ENCODE results near the gene EIF4G3.
A peak's percentile ranks its signal among the peaks of the same experiment; 100 is the strongest.

Gene EIF4G3

DNA sequence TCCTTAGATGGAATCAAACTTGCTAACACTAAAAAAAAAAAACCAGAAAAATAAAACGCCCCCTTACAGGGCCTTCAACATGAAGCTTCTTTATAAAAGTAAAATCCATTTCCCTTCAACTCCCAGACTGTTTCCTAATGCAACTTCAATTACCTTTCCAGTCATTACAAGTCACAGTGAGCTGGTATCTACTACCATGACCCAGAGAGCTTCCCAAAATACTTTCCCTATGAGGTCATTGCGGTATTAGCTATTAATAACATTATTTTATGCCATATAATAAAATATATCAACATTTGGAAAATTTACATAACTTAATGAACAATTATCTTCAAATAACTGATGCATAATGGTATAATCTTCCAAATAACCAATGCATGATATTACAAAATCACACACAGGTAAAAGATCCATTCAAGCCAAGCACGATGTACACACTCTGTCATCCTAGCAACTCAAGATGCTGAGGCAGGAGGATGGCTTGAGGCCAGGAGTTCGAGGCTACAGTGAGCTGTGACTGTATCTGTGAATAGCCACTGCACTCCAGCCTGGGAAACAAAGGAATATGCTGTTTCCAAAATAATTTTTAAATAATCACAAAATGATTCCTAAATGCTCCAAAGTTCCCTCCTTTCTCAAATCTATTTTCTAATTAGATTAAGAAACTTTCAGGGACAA lies 24.1 kb downstream of the EIF4G3 start:
- Histone ChIP-seq H3K27me3 (replicated peaks) (no peaks in the 10 kb centered on the region), H3K36me3 (replicated peaks) (peaks cover 6% of the 10 kb centered on the region), H3K4me3 (ENCODE audit: low read depth, low read length) (no peak overlapping the region), H3K27ac (no peak overlapping the region)
- DNase-seq = no peak
- in situ Hi-C loops (cut with HindIII; ENCODE audit: low pct_ligation_motif_present, low sequenced_read_pairs) = no loop called here
- TF ChIP-seq, protein P1, sequence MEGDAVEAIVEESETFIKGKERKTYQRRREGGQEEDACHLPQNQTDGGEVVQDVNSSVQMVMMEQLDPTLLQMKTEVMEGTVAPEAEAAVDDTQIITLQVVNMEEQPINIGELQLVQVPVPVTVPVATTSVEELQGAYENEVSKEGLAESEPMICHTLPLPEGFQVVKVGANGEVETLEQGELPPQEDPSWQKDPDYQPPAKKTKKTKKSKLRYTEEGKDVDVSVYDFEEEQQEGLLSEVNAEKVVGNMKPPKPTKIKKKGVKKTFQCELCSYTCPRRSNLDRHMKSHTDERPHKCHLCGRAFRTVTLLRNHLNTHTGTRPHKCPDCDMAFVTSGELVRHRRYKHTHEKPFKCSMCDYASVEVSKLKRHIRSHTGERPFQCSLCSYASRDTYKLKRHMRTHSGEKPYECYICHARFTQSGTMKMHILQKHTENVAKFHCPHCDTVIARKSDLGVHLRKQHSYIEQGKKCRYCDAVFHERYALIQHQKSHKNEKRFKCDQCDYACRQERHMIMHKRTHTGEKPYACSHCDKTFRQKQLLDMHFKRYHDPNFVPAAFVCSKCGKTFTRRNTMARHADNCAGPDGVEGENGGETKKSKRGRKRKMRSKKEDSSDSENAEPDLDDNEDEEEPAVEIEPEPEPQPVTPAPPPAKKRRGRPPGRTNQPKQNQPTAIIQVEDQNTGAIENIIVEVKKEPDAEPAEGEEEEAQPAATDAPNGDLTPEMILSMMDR (IDR thresholded peaks at IDR 0.05; ENCODE audit: low read depth, low read length, missing control alignments) = no peak

DNA sequence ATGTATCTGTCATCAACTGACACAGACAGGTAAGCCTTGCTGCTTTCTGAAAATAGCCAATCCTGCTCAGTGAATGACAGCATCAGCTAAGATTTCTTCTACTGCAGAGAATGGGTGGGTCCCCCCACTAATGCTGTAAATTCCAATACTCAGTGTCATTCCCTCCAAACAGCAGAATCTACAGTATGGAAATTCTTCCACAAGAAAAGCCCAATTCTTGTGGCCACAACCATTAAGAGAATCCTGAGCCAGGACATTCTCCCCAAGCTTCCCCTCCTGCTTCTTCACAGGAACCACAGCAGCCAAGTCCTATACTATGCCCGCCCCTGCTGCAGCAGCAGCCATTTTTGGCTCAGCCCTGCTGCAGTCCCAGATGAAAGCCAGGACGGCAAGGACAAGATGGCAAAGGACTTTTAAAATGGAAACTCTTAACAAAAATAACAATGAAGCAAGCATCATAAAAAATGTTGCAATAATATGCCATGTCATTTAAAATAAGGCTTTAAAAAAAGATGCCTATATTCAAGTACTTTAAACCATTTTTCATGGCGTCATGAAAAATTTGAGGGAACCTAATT lies 26.8 kb downstream of the EIF4G3 start:
- Histone ChIP-seq H3K27me3 (replicated peaks) (no peaks in the 10 kb centered on the region), H3K4me3 (ENCODE audit: low read depth, low read length) (no peak overlapping the region), H3K27ac (peak overlapping the region; percentile 82), H3K36me3 (replicated peaks) (peaks cover 8% of the 10 kb centered on the region)
- peak; percentile 95 for DNase-seq
- in situ Hi-C loops (cut with HindIII; ENCODE audit: low pct_ligation_motif_present, low sequenced_read_pairs) = no loop called here
- TF ChIP-seq, protein P1 (IDR thresholded peaks at IDR 0.05; ENCODE audit: low read depth, low read length, missing control alignments) = no peak

DNA sequence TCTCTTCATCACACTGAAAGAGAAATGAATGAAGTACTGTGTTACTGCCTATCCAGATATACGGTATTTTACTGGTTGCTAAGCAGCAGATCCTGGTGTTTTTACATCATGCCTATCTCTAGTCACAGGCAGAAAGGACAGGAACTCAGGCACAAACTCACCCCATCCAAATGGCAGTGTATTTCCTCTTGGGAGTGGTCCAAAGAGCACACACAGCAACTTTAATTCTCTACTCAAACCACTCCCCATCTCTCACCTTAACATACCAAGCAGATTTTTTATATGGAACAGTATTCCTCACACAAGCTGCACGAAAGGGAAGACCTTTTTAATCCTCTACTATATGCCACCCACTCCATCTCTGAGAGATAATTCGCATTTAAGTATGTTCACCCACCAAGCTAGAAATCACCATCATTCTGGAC lies 27.3 kb downstream of the EIF4G3 start:
- DNase-seq = peak; percentile 77
- peak overlapping the region; percentile 82 for H3K27ac ChIP-seq
- in situ Hi-C loops (cut with HindIII; ENCODE audit: low pct_ligation_motif_present, low sequenced_read_pairs) = no loop called here
- H3K36me3 ChIP-seq (replicated peaks) = peaks cover 8% of the 10 kb centered on the region
- no peak overlapping the region for H3K4me3 ChIP-seq (ENCODE audit: low read depth, low read length)
- H3K27me3 ChIP-seq (replicated peaks) = no peaks in the 10 kb centered on the region
- TF ChIP-seq, protein P1 (IDR thresholded peaks at IDR 0.05; ENCODE audit: low read depth, low read length, missing control alignments) = no peak

DNA sequence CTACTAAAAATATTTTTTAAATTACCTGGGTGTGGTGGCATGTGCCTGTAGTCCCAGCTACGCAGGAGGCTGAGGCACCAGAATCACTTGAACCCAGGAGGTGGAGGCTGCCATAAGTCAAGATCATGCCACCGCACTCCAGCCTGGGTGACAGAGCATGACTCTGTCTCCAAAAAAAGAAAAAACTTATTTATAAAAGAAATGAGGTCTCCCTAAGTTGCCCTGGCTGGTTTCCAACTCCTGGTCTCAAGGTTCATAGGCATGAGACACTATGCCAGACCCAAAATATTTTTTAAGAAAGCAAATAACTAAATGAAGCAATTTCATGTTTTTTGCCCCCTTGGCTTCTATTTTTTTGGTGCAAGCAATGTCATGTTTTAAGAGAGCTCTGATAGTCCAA lies 32.9 kb downstream of the EIF4G3 start:
- Histone ChIP-seq H3K27me3 (replicated peaks) (no peaks in the 10 kb centered on the region), H3K36me3 (replicated peaks) (peaks cover 8% of the 10 kb centered on the region), H3K4me3 (ENCODE audit: low read depth, low read length) (no peak overlapping the region), H3K27ac (no peak overlapping the region)
- TF ChIP-seq, protein P1 (IDR thresholded peaks at IDR 0.05; ENCODE audit: low read depth, low read length, missing control alignments) = no peak
- DNase-seq = no peak
- in situ Hi-C loops (cut with HindIII; ENCODE audit: low pct_ligation_motif_present, low sequenced_read_pairs) = no loop called here

DNA sequence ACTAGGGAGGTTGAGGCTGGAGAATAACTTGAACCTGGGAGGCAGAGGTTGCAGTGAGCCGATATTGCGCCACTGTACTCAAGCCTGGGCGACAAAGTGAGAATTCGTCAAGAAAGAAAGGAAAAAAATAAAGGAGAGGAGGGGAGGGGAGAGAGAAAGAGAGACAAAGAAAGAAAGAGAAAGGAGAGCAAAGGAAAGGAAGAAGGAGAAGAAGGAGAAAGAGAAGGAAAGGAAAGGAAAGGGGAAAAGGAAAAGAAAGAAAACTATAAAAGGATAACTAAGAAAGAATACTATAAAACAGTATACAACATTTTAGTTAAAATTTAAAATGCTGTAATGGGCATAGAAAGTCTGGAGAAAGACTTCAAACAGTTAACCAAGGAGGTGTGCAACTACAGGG lies 33.6 kb downstream of the EIF4G3 start:
- DNase-seq = no peak
- no peaks in the 10 kb centered on the region for H3K27me3 ChIP-seq (replicated peaks)
- H3K27ac ChIP-seq = no peak overlapping the region
- H3K36me3 ChIP-seq (replicated peaks) = peaks cover 5% of the 10 kb centered on the region
- in situ Hi-C loops (cut with HindIII; ENCODE audit: low pct_ligation_motif_present, low sequenced_read_pairs) = no loop called here
- TF ChIP-seq, protein P1 (IDR thresholded peaks at IDR 0.05; ENCODE audit: low read depth, low read length, missing control alignments) = no peak
- H3K4me3 ChIP-seq (ENCODE audit: low read depth, low read length) = no peak overlapping the region

Measured in brain microvascular endothelial cell (primary cell).